Lung (tissue), 12 donors: ENCODE data around the gene TAGAP. TPM values are rescaled to one million over a fixed set of nuclear protein-coding genes. Genes with fewer than 3 reads are reported as not detected.

Experiments used
- ATAC-seq: fragments of 200-7000 bp; cut with Tn5 transposase; one replicate; pipeline ENCODE4 v1.9.1; 2020; ENCODE audit warnings: moderate number of reproducible peaks; ENCODE audit not compliant: insufficient read depth, low FRiP score
- DNase-seq, 3 donors: peaks; one replicate each; pipeline ENCODE4 v3.0.0-alpha.2; 2013 to 2017
- H3K27ac ChIP-seq, 2 donors: one replicate each; pipeline ENCODE4 v1.5.1; 2013; ENCODE audit warnings: mild to moderate bottlenecking in 2 of 2, moderate library complexity in 2 of 2, control low read depth in 1 of 2, inconsistent platforms in 1 of 2, low read depth in 1 of 2, low read length in 1 of 2
- H3K27me3 ChIP-seq, 3 donors: one replicate each; pipeline ENCODE4 v1.5.1; 2013; ENCODE audit warnings: low read length in 2 of 3; ENCODE audit not compliant: control insufficient read depth in 3 of 3, insufficient read depth in 3 of 3
- H3K36me3 ChIP-seq, 4 donors: one replicate each; pipeline ENCODE4 v1.5.1; 2013; ENCODE audit warnings: low read length in 4 of 4, mild to moderate bottlenecking in 1 of 4, moderate library complexity in 1 of 4; ENCODE audit not compliant: control insufficient read depth in 4 of 4, insufficient read depth in 4 of 4
- H3K4me1 ChIP-seq, 5 donors: one replicate each; pipeline ENCODE4 v1.5.1; 2013; ENCODE audit warnings: low read length in 5 of 5, mild to moderate bottlenecking in 2 of 5, moderate library complexity in 1 of 5; ENCODE audit not compliant: control insufficient read depth in 5 of 5, insufficient read depth in 5 of 5
- H3K4me3 ChIP-seq: one replicate; pipeline ENCODE4 v1.5.1; 2013; ENCODE audit warnings: mild to moderate bottlenecking, control low read depth, moderate library complexity
- H3K9ac ChIP-seq, 2 donors: one replicate each; pipeline ENCODE4 v1.5.1; 2013; ENCODE audit warnings: low read length in 2 of 2, control low read depth in 1 of 2; ENCODE audit not compliant: insufficient read depth in 1 of 2
- H3K9me3 ChIP-seq, 4 donors: one replicate each; pipeline ENCODE4 v1.5.1; 2013; ENCODE audit warnings: low read length in 3 of 4, mild to moderate bottlenecking in 1 of 4, moderate library complexity in 1 of 4; ENCODE audit not compliant: control insufficient read depth in 4 of 4, insufficient read depth in 3 of 4
- CTCF ChIP-seq: IDR thresholded peaks from 2 replicates; pipeline ENCODE4 v1.5.1; 2012; ENCODE audit warnings: mild to moderate bottlenecking; ENCODE audit errors: control extremely low read depth, extremely low read depth
- WGBS, 2 donors: extraction: QIAGEN DNeasy Blood & Tissue Kit; methylation state at CpG; one replicate each; pipeline ENCODE4 v1.1.7; 2013; 5-methylcytosine and 5-hydroxymethylcytosine counted together
- polyA plus RNA-seq, 2 donors: library from polyadenylated mRNA; stranded (reverse); fragments of 200-250 nt; gene quantifications; one replicate each; pipeline ENCODE4 v1.2.1, GENCODE V29; 2013
- total RNA-seq, 2 donors: library from RNA; depleted of rRNA in 1 of 2; stranded (reverse); fragments of >200 nt in 1 of 2; gene quantifications; one replicate each; pipeline ENCODE4 v1.2.1, GENCODE V29; 2014 to 2021
- donor health status: control.
- donor health status: control.
- donor health status: Bipolar disorder and iron deficiency.
- donor health status: healthy.
- donor health status: DM: yes; HTN: yes; CAD: no.

TAGAP gene
- total and polyA plus RNA-seq, 4 donors = 1.7 to 11.2 (median 8.4) TPM

- TF ChIP-seq CTCF = no peak
- H3K4me3 ChIP-seq = no peak overlapping the region
- H3K9ac ChIP-seq = no peak overlapping the region
- DNase-seq = peak; percentile 40 to 56 (median 46)
- H3K36me3 ChIP-seq = no peaks in the 10 kb centered on the region
- H3K4me1 ChIP-seq = peaks cover 0 to 4% (median 0%) of the 10 kb centered on the region in 5 donors
- 65 to 71% methylated on average over 3 of the region's 3 CpGs for WGBS, 2 donors
- no peaks in the 10 kb centered on the region for H3K27me3 ChIP-seq
- no peaks in the 10 kb centered on the region for H3K9me3 ChIP-seq
- no peak for ATAC-seq
- H3K27ac ChIP-seq = no peak overlapping the region
These were observed 34.6 kb upstream of the TAGAP start for GRCh38 chr6:159079367-159079766.

- DNase-seq = no peak
- Histone ChIP-seq H3K27me3 (no peaks in the 10 kb centered on the region), H3K27ac (no peak overlapping the region), H3K4me1 (peaks cover 0 to 8% (median 0%) of the 10 kb centered on the region in 5 donors), H3K9ac (no peak overlapping the region), H3K9me3 (no peaks in the 10 kb centered on the region), H3K36me3 (no peaks in the 10 kb centered on the region), H3K4me3 (no peak overlapping the region)
- 60 to 69% methylated on average over 13 of the region's 13 CpGs for WGBS, 2 donors
- no peak for TF ChIP-seq CTCF
- ATAC-seq = no peak
These were observed 32.3 kb upstream of the TAGAP start for GRCh38 chr6:159077123-159077522.

- no peak for ATAC-seq
- Histone ChIP-seq H3K4me1 (peaks cover 0 to 8% (median 0%) of the 10 kb centered on the region in 5 donors), H3K27ac (no peak overlapping the region), H3K9ac (no peak overlapping the region), H3K36me3 (no peaks in the 10 kb centered on the region), H3K9me3 (no peaks in the 10 kb centered on the region), H3K27me3 (no peaks in the 10 kb centered on the region), H3K4me3 (no peak overlapping the region)
- WGBS, 2 donors = 68% methylated on average over 12 of the region's 12 CpGs
- peak; percentile 52 to 65 (median 53) for DNase-seq
- TF ChIP-seq CTCF = no peak
These were observed 30.9 kb upstream of the TAGAP start for GRCh38 chr6:159075506-159076228.

GRCh38 chr6:159074876-159075275 is 30.1 kb upstream of the TAGAP start:
- H3K27ac ChIP-seq = no peak overlapping the region
- H3K4me3 ChIP-seq = no peak overlapping the region
- no peaks in the 10 kb centered on the region for H3K36me3 ChIP-seq
- 79% methylated on average over 2 of the region's 2 CpGs for WGBS, 2 donors
- H3K4me1 ChIP-seq = peaks cover 0 to 8% (median 0%) of the 10 kb centered on the region in 5 donors
- TF ChIP-seq CTCF = no peak
- ATAC-seq = no peak
- no peaks in the 10 kb centered on the region for H3K27me3 ChIP-seq
- no peak for DNase-seq
- no peak overlapping the region for H3K9ac ChIP-seq
- no peaks in the 10 kb centered on the region for H3K9me3 ChIP-seq
